ENCODE results near the gene TNFSF4.
A peak's percentile ranks its signal among the peaks of the same experiment; 100 is the strongest.

DNA sequence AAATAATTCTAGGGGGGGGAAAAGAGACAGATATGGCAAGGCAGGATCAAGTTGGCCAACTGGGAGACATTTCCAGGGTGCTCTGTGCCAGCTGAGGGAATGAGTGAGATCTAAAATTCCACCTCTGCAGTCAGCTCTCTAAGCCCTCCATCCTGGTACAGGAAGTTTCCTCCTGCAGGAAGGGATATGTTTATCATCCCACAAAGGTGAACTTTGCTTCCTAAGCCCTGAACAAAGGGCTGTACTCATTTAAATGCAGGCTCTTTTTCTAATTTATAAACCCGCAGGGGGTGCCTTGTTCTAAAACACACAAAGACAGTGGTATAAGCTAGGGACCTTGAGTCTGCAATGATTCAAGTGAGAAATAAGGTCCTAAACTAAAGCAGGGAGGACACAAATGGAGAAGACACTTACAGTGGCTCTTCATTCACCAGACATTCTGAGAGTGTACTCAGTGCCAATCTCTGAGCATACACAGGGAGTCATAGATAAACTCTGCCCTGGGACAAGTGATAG, 3.6 kb upstream of the TNFSF4 start:
- no peak for TF ChIP-seq ZNF775 (CRISPR knock-in tag; IDR thresholded peaks at IDR 0.05; ENCODE audit: borderline replicate concordance)
- no peak for TF ChIP-seq ZNF343 (CRISPR knock-in tag; IDR thresholded peaks at IDR 0.05)
- 0 out of 2 replicates have a peak, but pooled peaks have one; percentile 58 for TF ChIP-seq RARA (CRISPR knock-in tag; IDR thresholded peaks at IDR 0.05)
- peak; percentile 35; the same call in 1 of the 2 replicates for TF ChIP-seq ZKSCAN8 (CRISPR knock-in tag; IDR thresholded peaks at IDR 0.05; ENCODE audit: borderline replicate concordance)
- TF ChIP-seq, protein P1, sequence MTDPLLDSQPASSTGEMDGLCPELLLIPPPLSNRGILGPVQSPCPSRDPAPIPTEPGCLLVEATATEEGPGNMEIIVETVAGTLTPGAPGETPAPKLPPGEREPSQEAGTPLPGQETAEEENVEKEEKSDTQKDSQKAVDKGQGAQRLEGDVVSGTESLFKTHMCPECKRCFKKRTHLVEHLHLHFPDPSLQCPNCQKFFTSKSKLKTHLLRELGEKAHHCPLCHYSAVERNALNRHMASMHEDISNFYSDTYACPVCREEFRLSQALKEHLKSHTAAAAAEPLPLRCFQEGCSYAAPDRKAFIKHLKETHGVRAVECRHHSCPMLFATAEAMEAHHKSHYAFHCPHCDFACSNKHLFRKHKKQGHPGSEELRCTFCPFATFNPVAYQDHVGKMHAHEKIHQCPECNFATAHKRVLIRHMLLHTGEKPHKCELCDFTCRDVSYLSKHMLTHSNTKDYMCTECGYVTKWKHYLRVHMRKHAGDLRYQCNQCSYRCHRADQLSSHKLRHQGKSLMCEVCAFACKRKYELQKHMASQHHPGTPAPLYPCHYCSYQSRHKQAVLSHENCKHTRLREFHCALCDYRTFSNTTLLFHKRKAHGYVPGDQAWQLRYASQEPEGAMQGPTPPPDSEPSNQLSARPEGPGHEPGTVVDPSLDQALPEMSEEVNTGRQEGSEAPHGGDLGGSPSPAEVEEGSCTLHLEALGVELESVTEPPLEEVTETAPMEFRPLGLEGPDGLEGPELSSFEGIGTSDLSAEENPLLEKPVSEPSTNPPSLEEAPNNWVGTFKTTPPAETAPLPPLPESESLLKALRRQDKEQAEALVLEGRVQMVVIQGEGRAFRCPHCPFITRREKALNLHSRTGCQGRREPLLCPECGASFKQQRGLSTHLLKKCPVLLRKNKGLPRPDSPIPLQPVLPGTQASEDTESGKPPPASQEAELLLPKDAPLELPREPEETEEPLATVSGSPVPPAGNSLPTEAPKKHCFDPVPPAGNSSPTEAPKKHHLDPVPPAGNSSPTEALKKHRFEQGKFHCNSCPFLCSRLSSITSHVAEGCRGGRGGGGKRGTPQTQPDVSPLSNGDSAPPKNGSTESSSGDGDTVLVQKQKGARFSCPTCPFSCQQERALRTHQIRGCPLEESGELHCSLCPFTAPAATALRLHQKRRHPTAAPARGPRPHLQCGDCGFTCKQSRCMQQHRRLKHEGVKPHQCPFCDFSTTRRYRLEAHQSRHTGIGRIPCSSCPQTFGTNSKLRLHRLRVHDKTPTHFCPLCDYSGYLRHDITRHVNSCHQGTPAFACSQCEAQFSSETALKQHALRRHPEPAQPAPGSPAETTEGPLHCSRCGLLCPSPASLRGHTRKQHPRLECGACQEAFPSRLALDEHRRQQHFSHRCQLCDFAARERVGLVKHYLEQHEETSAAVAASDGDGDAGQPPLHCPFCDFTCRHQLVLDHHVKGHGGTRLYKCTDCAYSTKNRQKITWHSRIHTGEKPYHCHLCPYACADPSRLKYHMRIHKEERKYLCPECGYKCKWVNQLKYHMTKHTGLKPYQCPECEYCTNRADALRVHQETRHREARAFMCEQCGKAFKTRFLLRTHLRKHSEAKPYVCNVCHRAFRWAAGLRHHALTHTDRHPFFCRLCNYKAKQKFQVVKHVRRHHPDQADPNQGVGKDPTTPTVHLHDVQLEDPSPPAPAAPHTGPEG (CRISPR knock-in tag; IDR thresholded peaks at IDR 0.05), result no peak; the same call in 1 of the 2 replicates
- TF ChIP-seq ZNF883 (CRISPR knock-in tag; IDR thresholded peaks at IDR 0.05; ENCODE audit: not compliant biosample characterization), result no peak
- TF ChIP-seq, protein P2, sequence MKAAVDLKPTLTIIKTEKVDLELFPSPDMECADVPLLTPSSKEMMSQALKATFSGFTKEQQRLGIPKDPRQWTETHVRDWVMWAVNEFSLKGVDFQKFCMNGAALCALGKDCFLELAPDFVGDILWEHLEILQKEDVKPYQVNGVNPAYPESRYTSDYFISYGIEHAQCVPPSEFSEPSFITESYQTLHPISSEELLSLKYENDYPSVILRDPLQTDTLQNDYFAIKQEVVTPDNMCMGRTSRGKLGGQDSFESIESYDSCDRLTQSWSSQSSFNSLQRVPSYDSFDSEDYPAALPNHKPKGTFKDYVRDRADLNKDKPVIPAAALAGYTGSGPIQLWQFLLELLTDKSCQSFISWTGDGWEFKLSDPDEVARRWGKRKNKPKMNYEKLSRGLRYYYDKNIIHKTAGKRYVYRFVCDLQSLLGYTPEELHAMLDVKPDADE (CRISPR knock-in tag; IDR thresholded peaks at IDR 0.05), result no peak
- no peak for TF ChIP-seq ZNF670 (CRISPR knock-in tag; IDR thresholded peaks at IDR 0.05; ENCODE audit: borderline replicate concordance)
- TF ChIP-seq EZH2 (conservative IDR thresholded peaks at IDR 0.05; ENCODE audit: low read depth, low read length), result no peak
- TF ChIP-seq, protein P3, sequence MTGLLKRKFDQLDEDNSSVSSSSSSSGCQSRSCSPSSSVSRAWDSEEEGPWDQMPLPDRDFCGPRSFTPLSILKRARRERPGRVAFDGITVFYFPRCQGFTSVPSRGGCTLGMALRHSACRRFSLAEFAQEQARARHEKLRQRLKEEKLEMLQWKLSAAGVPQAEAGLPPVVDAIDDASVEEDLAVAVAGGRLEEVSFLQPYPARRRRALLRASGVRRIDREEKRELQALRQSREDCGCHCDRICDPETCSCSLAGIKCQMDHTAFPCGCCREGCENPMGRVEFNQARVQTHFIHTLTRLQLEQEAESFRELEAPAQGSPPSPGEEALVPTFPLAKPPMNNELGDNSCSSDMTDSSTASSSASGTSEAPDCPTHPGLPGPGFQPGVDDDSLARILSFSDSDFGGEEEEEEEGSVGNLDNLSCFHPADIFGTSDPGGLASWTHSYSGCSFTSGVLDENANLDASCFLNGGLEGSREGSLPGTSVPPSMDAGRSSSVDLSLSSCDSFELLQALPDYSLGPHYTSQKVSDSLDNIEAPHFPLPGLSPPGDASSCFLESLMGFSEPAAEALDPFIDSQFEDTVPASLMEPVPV (CRISPR knock-in tag; IDR thresholded peaks at IDR 0.05), result no peak
- TF ChIP-seq, protein P4, sequence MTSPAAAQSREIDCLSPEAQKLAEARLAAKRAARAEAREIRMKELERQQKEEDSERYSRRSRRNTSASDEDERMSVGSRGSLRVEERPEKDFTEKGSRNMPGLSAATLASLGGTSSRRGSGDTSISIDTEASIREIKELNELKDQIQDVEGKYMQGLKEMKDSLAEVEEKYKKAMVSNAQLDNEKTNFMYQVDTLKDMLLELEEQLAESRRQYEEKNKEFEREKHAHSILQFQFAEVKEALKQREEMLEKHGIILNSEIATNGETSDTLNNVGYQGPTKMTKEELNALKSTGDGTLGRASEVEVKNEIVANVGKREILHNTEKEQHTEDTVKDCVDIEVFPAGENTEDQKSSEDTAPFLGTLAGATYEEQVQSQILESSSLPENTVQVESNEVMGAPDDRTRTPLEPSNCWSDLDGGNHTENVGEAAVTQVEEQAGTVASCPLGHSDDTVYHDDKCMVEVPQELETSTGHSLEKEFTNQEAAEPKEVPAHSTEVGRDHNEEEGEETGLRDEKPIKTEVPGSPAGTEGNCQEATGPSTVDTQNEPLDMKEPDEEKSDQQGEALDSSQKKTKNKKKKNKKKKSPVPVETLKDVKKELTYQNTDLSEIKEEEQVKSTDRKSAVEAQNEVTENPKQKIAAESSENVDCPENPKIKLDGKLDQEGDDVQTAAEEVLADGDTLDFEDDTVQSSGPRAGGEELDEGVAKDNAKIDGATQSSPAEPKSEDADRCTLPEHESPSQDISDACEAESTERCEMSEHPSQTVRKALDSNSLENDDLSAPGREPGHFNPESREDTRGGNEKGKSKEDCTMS (CRISPR knock-in tag; conservative IDR thresholded peaks at IDR 0.05), result no peak
- TF ChIP-seq HNRNPUL1 (IDR thresholded peaks at IDR 0.05; ENCODE audit: low read depth, low read length), result no peak
- TF ChIP-seq ZBTB7A (CRISPR knock-in tag; IDR thresholded peaks at IDR 0.05), result no peak

All from HepG2 (cell line).